H1 (cell line): Measurements from ENCODE around the gene TCHH. TPM values are rescaled to one million over a fixed set of nuclear protein-coding genes. Genes with fewer than 3 reads are reported as not detected.

ENCODE experiments used
- CTCF ChIA-PET: fragments of 300-600 bp; sonication (Branson Sonifier 250); formaldehyde crosslinking; loops from one replicate; lab custom pipeline; 2021; ENCODE audit not compliant: partially characterized antibody; lab: Charles Lee
- POLR2A ChIA-PET: fragments of 300-600 bp; sonication (Branson Sonifier 250); formaldehyde crosslinking; loops from one replicate; lab custom pipeline; 2021; ENCODE audit warnings: inconsistent platforms; ENCODE audit not compliant: partially characterized antibody; lab: Charles Lee
- DNase-seq, 2 experiments: peaks; one replicate each; pipeline versions ENCODE4 v3.0.0 to v3.0.0-alpha.2; 2010 to 2022; ENCODE audit warnings: low spot score in 2 of 2, low read depth in 1 of 2, mixed read lengths in 1 of 2
- FAIRE-seq: peaks from 2 replicates; lab custom pipeline; 2011; peaks lifted over from hg19 to GRCh38; lab: Jason Lieb, UNC
- H2AFZ ChIP-seq: 2 replicates; pipeline ENCODE4 v1.8.1; 2012; ENCODE audit warnings: low read length, inconsistent platforms
- H2AK5ac ChIP-seq: 2 replicates; pipeline ENCODE4 v1.6.1; 2013; ENCODE audit warnings: low read depth, low read length
- H2BK120ac ChIP-seq: replicated peaks from 2 replicates; pipeline ENCODE3; 2013; ENCODE audit warnings: low read depth, low read length, inconsistent platforms
- H2BK12ac ChIP-seq: 2 replicates; pipeline ENCODE4 v1.6.1; 2013; ENCODE audit warnings: low read depth, low read length
- H2BK15ac ChIP-seq: 2 replicates; pipeline ENCODE4 v1.6.1; 2013; ENCODE audit warnings: low read length
- H2BK20ac ChIP-seq: 2 replicates; pipeline ENCODE4 v1.6.1; 2013; ENCODE audit warnings: low read length
- H2BK5ac ChIP-seq: 2 replicates; pipeline ENCODE4 v1.6.1; 2013; ENCODE audit warnings: low read depth, low read length
- H3K14ac ChIP-seq: 2 replicates; pipeline ENCODE4 v1.6.1; 2013; ENCODE audit warnings: inconsistent platforms; ENCODE audit not compliant: insufficient read length
- H3K18ac ChIP-seq: 2 replicates; pipeline ENCODE4 v1.6.1; 2013; ENCODE audit warnings: low read length; ENCODE audit errors: extremely low read depth
- H3K23ac ChIP-seq: 2 replicates; pipeline ENCODE4 v1.6.1; 2013; ENCODE audit warnings: inconsistent platforms; ENCODE audit not compliant: insufficient read length
- H3K23me2 ChIP-seq: 2 replicates; pipeline ENCODE4 v1.6.1; 2013; ENCODE audit warnings: low read depth, low read length
- H3K27ac ChIP-seq: 2 replicates; pipeline ENCODE4 v1.6.1; 2011; ENCODE audit warnings: low read depth, low read length, inconsistent platforms
- H3K27me3 ChIP-seq, 4 experiments: replicated peaks in 1 of 4; 1 replicate in 1 of 4; 2 replicates in 3 of 4; pipeline versions ENCODE4 v1.6.1 to v1.8.1; 2011 to 2013; ENCODE audit warnings: low read length in 3 of 4, mild to moderate bottlenecking in 3 of 4, inconsistent platforms in 2 of 4, mixed read lengths in 2 of 4, moderate library complexity in 1 of 4; ENCODE audit not compliant: control insufficient read depth in 3 of 4, insufficient read depth in 3 of 4; ENCODE audit errors: extremely low read depth in 1 of 4
- H3K36me3 ChIP-seq, 4 experiments: 2 replicates each; pipeline versions ENCODE4 v1.6.1 to v1.8.1; 2011 to 2013; ENCODE audit warnings: mild to moderate bottlenecking in 4 of 4, low read length in 3 of 4, moderate library complexity in 2 of 4, control low read depth in 1 of 4, inconsistent platforms in 1 of 4; ENCODE audit not compliant: insufficient read depth in 4 of 4, control insufficient read depth in 2 of 4
- H3K4ac ChIP-seq: replicated peaks from 2 replicates; pipeline ENCODE3; 2013; ENCODE audit warnings: low read length, low read depth, mixed read lengths, inconsistent platforms; ENCODE audit not compliant: insufficient read length
- H3K4me1 ChIP-seq, 4 experiments: replicated peaks in 1 of 4; 1 replicate in 1 of 4; 2 replicates in 3 of 4; pipeline versions ENCODE4 v1.6.1 to v1.8.1; 2011 to 2013; ENCODE audit warnings: low read length in 3 of 4, inconsistent platforms in 2 of 4, mixed read lengths in 1 of 4; ENCODE audit not compliant: insufficient read depth in 4 of 4, control insufficient read depth in 3 of 4
- H3K4me2 ChIP-seq, 2 experiments: 2 replicates each; pipeline versions ENCODE4 v1.6.1 to v1.8.1; 2011 to 2013; ENCODE audit warnings: low read depth in 2 of 2, low read length in 2 of 2, control low read depth in 1 of 2, inconsistent platforms in 1 of 2, mild to moderate bottlenecking in 1 of 2; ENCODE audit not compliant: insufficient read depth in 1 of 2
- H3K4me3 ChIP-seq, 4 experiments: fragments of 200-600, 300-600 bp in 1 of 4; sonication (generic), shearing (Covaris generic), sonication (Bioruptor Twin) in 1 of 4; 2 replicates each; pipeline versions ENCODE4 v1.5.1 to v1.8.1; 2011 to 2016; ENCODE audit warnings: low read length in 4 of 4, low read depth in 3 of 4, control low read depth in 2 of 4, inconsistent platforms in 2 of 4, mild to moderate bottlenecking in 2 of 4, mixed read lengths in 1 of 4, moderate library complexity in 1 of 4; ENCODE audit not compliant: insufficient read depth in 2 of 4; ENCODE audit errors: extremely low read depth in 1 of 4
- H3K56ac ChIP-seq: replicated peaks from 2 replicates; pipeline ENCODE3; 2013; ENCODE audit warnings: low read depth, mild to moderate bottlenecking, mixed read lengths, low read length, inconsistent platforms; ENCODE audit not compliant: insufficient read length
- H3K79me1 ChIP-seq: 2 replicates; pipeline ENCODE4 v1.6.1; 2013; ENCODE audit warnings: low read depth, low read length, control low read depth
- H3K79me2 ChIP-seq, 2 experiments: 2 replicates each; pipeline versions ENCODE4 v1.6.1 to v1.8.1; 2012 to 2013; ENCODE audit warnings: low read length in 2 of 2, mild to moderate bottlenecking in 2 of 2, inconsistent platforms in 1 of 2; ENCODE audit not compliant: insufficient read depth in 2 of 2, control insufficient read depth in 1 of 2
- H3K9ac ChIP-seq, 4 experiments: replicated peaks in 1 of 4; 1 replicate in 1 of 4; 2 replicates in 3 of 4; pipeline versions ENCODE4 v1.6.1 to v1.8.1; 2011 to 2013; ENCODE audit warnings: low read depth in 3 of 4, low read length in 3 of 4, control low read depth in 2 of 4, mild to moderate bottlenecking in 2 of 4, moderate library complexity in 2 of 4, inconsistent platforms in 1 of 4; ENCODE audit errors: extremely low read depth in 1 of 4
- H3K9me3 ChIP-seq, 2 experiments: 2 replicates each; pipeline versions ENCODE4 v1.6.1 to v1.8.1; 2012 to 2013; ENCODE audit warnings: mild to moderate bottlenecking in 2 of 2, moderate library complexity in 2 of 2, control low read depth in 1 of 2, inconsistent platforms in 1 of 2, low read depth in 1 of 2, low read length in 1 of 2, mixed read lengths in 1 of 2; ENCODE audit not compliant: insufficient read depth in 2 of 2
- H4K20me1 ChIP-seq, 2 experiments: replicated peaks in 1 of 2; 2 replicates each; pipeline versions ENCODE3 to v1.8.1; 2011 to 2013; ENCODE audit warnings: inconsistent platforms in 2 of 2, low read length in 2 of 2, mild to moderate bottlenecking in 1 of 2; ENCODE audit not compliant: insufficient read depth in 2 of 2, control insufficient read depth in 1 of 2
- H4K5ac ChIP-seq: 2 replicates; pipeline ENCODE4 v1.6.1; 2013; ENCODE audit warnings: low read length, low read depth, mixed read lengths, inconsistent platforms; ENCODE audit not compliant: insufficient read length
- H4K8ac ChIP-seq: 2 replicates; pipeline ENCODE4 v1.8.0; 2013; ENCODE audit warnings: mild to moderate bottlenecking, moderate library complexity, low read length, inconsistent platforms; ENCODE audit not compliant: insufficient read depth; ENCODE audit errors: extremely low read depth
- H4K91ac ChIP-seq: replicated peaks from 2 replicates; pipeline ENCODE3; 2013; ENCODE audit warnings: low read length, mixed read lengths, inconsistent platforms; ENCODE audit not compliant: insufficient read length
- ATF3 ChIP-seq: IDR thresholded peaks from 2 replicates; pipeline ENCODE4 v1.6.1; 2011; ENCODE audit warnings: low read depth, mild to moderate bottlenecking, low read length; ENCODE audit not compliant: insufficient read depth
- CEBPB ChIP-seq: IDR thresholded peaks from 2 replicates; pipeline ENCODE4 v1.6.1; 2012; ENCODE audit warnings: low read depth, low read length
- EGR1 ChIP-seq: IDR thresholded peaks from 2 replicates; pipeline ENCODE4 v1.6.1; 2011; ENCODE audit warnings: low read depth, low read length, borderline replicate concordance
- EP300 ChIP-seq, 2 experiments: IDR thresholded peaks; 1 replicate in 1 of 2; 2 replicates in 1 of 2; pipeline ENCODE4 v1.6.1; 2011 to 2012; ENCODE audit warnings: low read depth in 2 of 2, low read length in 2 of 2, mild to moderate bottlenecking in 2 of 2, borderline replicate concordance in 1 of 2, inconsistent platforms in 1 of 2, moderate library complexity in 1 of 2
- KDM5A ChIP-seq: fragments of 200-600 bp; IDR thresholded peaks from 2 replicates; pipeline ENCODE4 v1.7.1; 2012; ENCODE audit warnings: mild to moderate bottlenecking, low read length, inconsistent platforms, mixed read lengths
- MAFK ChIP-seq: IDR thresholded peaks from 2 replicates; pipeline ENCODE4 v1.6.1; 2012; ENCODE audit warnings: low read depth, mild to moderate bottlenecking, improper control_type of control experiment, low read length
- NRF1 ChIP-seq: IDR thresholded peaks from 2 replicates; pipeline ENCODE4 v1.6.1; 2011; ENCODE audit warnings: mild to moderate bottlenecking, low read depth, low read length, improper control_type of control experiment
- POU5F1 ChIP-seq: IDR thresholded peaks from 2 replicates; pipeline ENCODE4 v1.6.1; 2011; ENCODE audit warnings: low read depth, mild to moderate bottlenecking, low read length, moderate library complexity
- TBP ChIP-seq: IDR thresholded peaks from 2 replicates; pipeline ENCODE4 v1.6.1; 2011; ENCODE audit warnings: low read depth, low read length, improper control_type of control experiment
- USF2 ChIP-seq: IDR thresholded peaks from 2 replicates; pipeline ENCODE4 v1.6.1; 2011; ENCODE audit warnings: low read length, improper control_type of control experiment
- WGBS, 2 experiments: shearing (Covaris generic) in 1 of 2; methylation state at CpG; one replicate each; pipeline versions ENCODE4 v1.1.6 to v1.1.7; 2013 to 2015; ENCODE audit warnings: low lambda C conversion rate in 2 of 2, mixed read lengths in 2 of 2, inconsistent platforms in 1 of 2, low coverage in 1 of 2, missing lambda C conversion rate in 1 of 2; ENCODE audit not compliant: insufficient replicate concordance in 2 of 2, insufficient coverage in 1 of 2, insufficient read length in 1 of 2; ENCODE audit errors: extremely low coverage in 1 of 2, missing lambda C conversion rate in 1 of 2; 5-methylcytosine and 5-hydroxymethylcytosine counted together
- long read RNA-seq, 2 experiments: library from RNA in 1 of 2; library from capped mRNA in 1 of 2; stranded (forward); transcript quantifications; one replicate each; pipeline ENCODE4 v2.0.0, GENCODE V29; 2021; ENCODE audit warnings: inconsistent platforms in 1 of 2
- polyA minus RNA-seq, 3 experiments: library from RNA; depleted of rRNA, polyadenylated mRNA; stranded (reverse); fragments of >200 nt; gene quantifications; 1 replicate in 2 of 3; 2 replicates in 1 of 3; pipeline ENCODE4 v1.2.3, GENCODE V29; 2011
- polyA plus RNA-seq, 7 experiments: library from polyadenylated mRNA; depleted of rRNA in 3 of 7; stranded (reverse) in 5 of 7; unstranded in 2 of 7; fragments of >200 nt in 5 of 7; fragments of 200-250 nt in 2 of 7; gene quantifications; 1 replicate in 5 of 7; 2 replicates in 1 of 7; 4 replicates in 1 of 7; pipeline versions ENCODE4 v1.2.1 to v1.2.3, GENCODE V29; 2011 to 2013; ENCODE audit warnings: missing spikeins in 2 of 7, mixed read lengths in 2 of 7
- total RNA-seq: library from RNA; stranded (reverse); fragmentation: NEBNext Ultra II Directional; extraction: Animal tissue kit (Norgen Biotek cat#: 25700); gene quantifications from 2 replicates; pipeline ENCODE4 v1.2.1, GENCODE V29; 2021

Gene TCHH
- total RNA-seq: 0.06 and 0.07 TPM in 2 replicates
- 0.02 and 0.03 TPM in 2 replicates for polyA plus RNA-seq (2011; rRNA removed)
- polyA plus RNA-seq (2011; cell fraction: cytosol; rRNA removed): not detected
- polyA plus RNA-seq (2011; cell fraction: nucleus; rRNA removed): 0.06 TPM
- polyA plus RNA-seq (2012, experiment 1 of 2): 0.04 to 0.17 TPM (median 0.10 TPM) in 4 replicates
- 0.01 TPM for polyA plus RNA-seq (2012, experiment 2 of 2)
- polyA plus RNA-seq (2013, experiment 1 of 2): 0.10 TPM
- 0.07 TPM for polyA plus RNA-seq (2013, experiment 2 of 2)
- polyA minus RNA-seq (2011; rRNA and poly(A)+ RNA removed): not detected in 2 replicates
- polyA minus RNA-seq (2011; cell fraction: cytosol; rRNA and poly(A)+ RNA removed): not detected
- not detected for polyA minus RNA-seq (2011; cell fraction: nucleus; rRNA and poly(A)+ RNA removed)
- long read RNA-seq, experiment 1, partial matches to known transcripts: 0 of 1 reads
- long read RNA-seq, experiment 1, other reads (novel, unspliced or antisense): 1 of 1 reads
- long read RNA-seq, experiment 2: 0 reads

GRCh38 chr1:152115344-152115743 is at the start of gene TCHH:
Gene TCHH, minus strand, starts transcription at chr1:152115444. Its CDS starts 1,364 bp downstream, at chr1:152114080.
- Histone ChIP-seq H3K4me2 (no peak within 1 kb of the TSS), H3K36me3 (peaks cover 0 to 2% (median 0%) of the 10 kb centered on the region in 4 experiments; a peak in 1 of 8 replicates), H4K91ac (no peak within 1 kb of the TSS), H3K4ac (no peak within 1 kb of the TSS), H3K56ac (no peak within 1 kb of the TSS), H4K5ac (no peak within 1 kb of the TSS), H3K79me2 (no peaks in the 10 kb centered on the region), H3K23ac (no peak within 1 kb of the TSS), H3K18ac (no peak within 1 kb of the TSS), H3K4me1 (peaks cover 0 to 11% (median 4%) of the 10 kb centered on the region in 4 experiments; a peak in 5 of 7 replicates), H2BK120ac (no peak within 1 kb of the TSS), H3K27ac (no peak within 1 kb of the TSS), H3K79me1 (no peaks in the 10 kb centered on the region), H2BK5ac (no peak within 1 kb of the TSS), H4K20me1 (peaks cover 0 to 2% of the 10 kb centered on the region in 2 experiments), H3K4me3 (no peak within 1 kb of the TSS), H3K23me2 (peaks cover 14% of the 10 kb centered on the region; the same call in 1 of the 2 replicates), H2BK12ac (no peak within 1 kb of the TSS), H3K9ac (no peak within 1 kb of the TSS), H3K27me3 (peaks cover 27 to 42% (median 40%) of the 10 kb centered on the region in 4 experiments), H2AK5ac (no peak within 1 kb of the TSS), H2BK20ac (no peak within 1 kb of the TSS), H3K9me3 (peaks cover 13 to 47% of the 10 kb centered on the region in 2 experiments; a peak in 3 of 4 replicates), H2BK15ac (no peak within 1 kb of the TSS), H2AFZ (no peak within 1 kb of the TSS), H4K8ac (no peak within 1 kb of the TSS), H3K14ac (no peak within 1 kb of the TSS)
- 50% methylated on average over 4 of the region's 4 CpGs; no CpG with 5 or more reads in 1 of the 2 experiments for WGBS, 2 experiments
- FAIRE-seq (no peak), DNase-seq (no peak)
- POLR2A ChIA-PET: no interaction called here
- CTCF ChIA-PET: no interaction called here
- TF ChIP-seq POU5F1 (no peak), EGR1 (no peak), ATF3 (no peak), NRF1 (no peak), CEBPB (no peak), TBP (no peak), MAFK (no peak), USF2 (no peak), EP300 (IDR thresholded peaks at IDR 0.05; ENCODE audit: borderline replicate concordance in 1 of 2, low read depth in 2 of 2, low read length in 2 of 2) (no peak), KDM5A (no peak)
